Adrenal gland (tissue), 12 donors: ENCODE measurements around the gene SEMA4B. TPM values are rescaled to one million over a fixed set of nuclear protein-coding genes. Genes with fewer than 3 reads are reported as not detected.

Source experiments
- DNase-seq, 7 donors: peaks; one replicate each; pipeline ENCODE4 v3.0.0-alpha.2; 2019 to 2020
- H3K27ac ChIP-seq, 5 donors: fragments of 200-600 bp; sonication (generic) in 4 of 5; 1 replicate in 3 of 5; 2 replicates in 2 of 5; pipeline versions ENCODE4 v1.5.1 to v1.8.0; 2016 to 2020; ENCODE audit warnings: mild to moderate bottlenecking in 1 of 5
- H3K27me3 ChIP-seq: fragments of 200-600 bp; 2 replicates; pipeline ENCODE4 v1.8.0; 2021
- H3K36me3 ChIP-seq, 2 donors: fragments of 200-600 bp; replicated peaks in 1 of 2; 1 replicate in 1 of 2; 2 replicates in 1 of 2; pipeline versions ENCODE4 v1.5.1 to v1.8.0; 2018 to 2022
- H3K4me1 ChIP-seq, 2 donors: fragments of 200-600 bp; replicated peaks in 1 of 2; 1 replicate in 1 of 2; 2 replicates in 1 of 2; pipeline versions ENCODE4 v1.5.1 to v1.8.0; 2018 to 2021
- H3K4me3 ChIP-seq, 4 donors: fragments of 200-600 bp; sonication (generic) in 3 of 4; one replicate each; pipeline ENCODE4 v1.5.1; 2016 to 2018
- H3K9me3 ChIP-seq, 3 donors: fragments of 200-600 bp; sonication (generic) in 1 of 3; replicated peaks in 1 of 3; 1 replicate in 2 of 3; 2 replicates in 1 of 3; pipeline versions ENCODE4 v1.5.1 to v1.8.0; 2016 to 2021
- POLR2A ChIP-seq, 2 donors: fragments of 450-650 bp; IDR thresholded peaks; one replicate each; pipeline ENCODE4 v1.6.1; 2017; ENCODE audit warnings: antibody characterized with exemption in 2 of 2, mild to moderate bottlenecking in 2 of 2, moderate library complexity in 1 of 2
- WGBS, 4 donors: extraction: QIAGEN DNeasy Blood & Tissue Kit in 2 of 4; methylation state at CpG; one replicate each; pipeline versions ENCODE4 v1.1.5 to v1.1.7; 2013 to 2017; 5-methylcytosine and 5-hydroxymethylcytosine counted together
- intact Hi-C, 2 donors: fragments of 100-400 bp; cut with DNase I; formaldehyde crosslinking; loops; one replicate each; pipeline versions ENCODE4 v1.14.1 to v1.15.0; 2022 to 2023
- polyA plus RNA-seq, 3 donors: library from polyadenylated mRNA; stranded (reverse); fragments of 200-250 nt in 2 of 3; fragments of 350-450 nt in 1 of 3; fragmentation: Illumina TruSeq in 1 of 3; extraction: RNeasy Lipid Tissue Mini Kit (QIAGEN cat#74804) in 1 of 3; gene quantifications; one replicate each; pipeline ENCODE4 v1.2.3, GENCODE V29; 2013 to 2014
- total RNA-seq, 9 donors: library from RNA; depleted of rRNA in 4 of 9; stranded (reverse); fragments of >200 nt in 4 of 9; fragments of 120-200 nt in 1 of 9; fragmentation: NEBNext Ultra II Directional in 1 of 9; extraction: Animal tissue kit (Norgen Biotek cat#: 25700) in 1 of 9; gene quantifications; one replicate each; pipeline versions ENCODE4 v1.1.0 to v1.2.4, GENCODE V29; 2013 to 2023
- TF ChIP-seq, protein P1 (sequence below), 6 experiments: fragments of 450-650 bp in 4 of 6; fragments of 200-600 bp in 2 of 6; sonication (generic) in 1 of 6; IDR thresholded peaks; 1 replicate in 5 of 6; 2 replicates in 1 of 6; pipeline versions ENCODE4 v1.5.1 to v1.8.0; 2016 to 2021; ENCODE audit warnings: antibody characterized with exemption in 6 of 6, mild to moderate bottlenecking in 2 of 6, moderate library complexity in 1 of 6
- donor health status: healthy with polysubstance abuse.
- donor health status: Bipolar disorder and iron deficiency.
- donor health status: DM: yes; HTN: yes; CAD: no.
- donor health status: DM: no; HTN: no; CAD: no.
- donor health status: DM: no; HTN: no; CAD: no.
- donor health status: DM: yes; HTN: yes; CAD: no.

SEMA4B gene
- total and polyA plus RNA-seq, 12 donors = 10.6 to 155 (median 85.1) TPM

DNA sequence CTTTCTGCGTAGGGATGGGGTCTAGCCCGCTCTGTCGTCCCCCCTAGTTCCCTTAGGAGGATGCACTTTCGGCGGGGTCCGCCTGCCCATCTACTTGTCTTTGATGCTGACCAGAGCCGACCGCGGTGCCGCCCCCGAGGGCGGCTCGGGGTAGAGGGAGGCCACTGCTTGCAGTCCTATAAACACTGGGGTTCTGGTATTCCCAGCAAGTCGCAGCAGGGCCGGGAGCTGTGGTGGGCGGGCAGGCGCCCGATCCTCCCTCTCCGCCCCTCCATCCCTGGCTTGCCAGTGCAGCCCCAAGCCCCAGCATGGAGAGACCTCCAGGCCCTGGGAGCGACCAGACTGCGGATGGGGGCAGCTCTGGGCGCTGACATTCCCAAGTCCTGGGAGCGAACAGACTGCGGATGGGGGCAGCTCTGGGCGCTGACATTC lies 830 bp downstream of the SEMA4B start:
- Histone ChIP-seq H3K27ac (peak overlapping the region in 1 of 5 donors; percentile 77), H3K4me1 (peaks cover 26 to 67% of the 10 kb centered on the region in 2 donors)
- intact Hi-C loops = no loop called here

DNA sequence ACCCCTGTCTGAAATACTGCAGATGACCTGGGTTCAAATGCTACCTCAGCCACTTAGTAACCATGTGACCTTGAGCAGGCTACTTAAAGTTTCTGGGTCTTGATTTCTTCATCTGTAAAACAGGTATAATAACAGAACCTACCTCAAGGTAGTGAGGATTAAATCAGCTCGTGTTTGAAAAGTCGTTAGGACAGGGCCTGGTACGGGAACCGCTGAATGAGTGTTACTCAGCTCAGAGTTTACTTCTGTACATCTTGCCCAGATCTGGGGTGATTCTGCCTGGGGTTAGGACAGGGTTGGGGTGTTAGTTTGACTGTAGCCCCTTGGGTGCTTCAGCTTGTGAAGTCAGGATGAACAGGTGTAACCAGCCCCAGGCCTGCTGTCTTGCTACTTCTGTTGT lies 1.8 kb downstream of the SEMA4B start:
- H3K27me3 ChIP-seq = no peaks in the 10 kb centered on the region
- no peaks in the 10 kb centered on the region for H3K9me3 ChIP-seq
- H3K36me3 ChIP-seq = no peaks in the 10 kb centered on the region
- H3K4me3 ChIP-seq = no peak overlapping the region
- peaks cover 26 to 67% of the 10 kb centered on the region in 2 donors for H3K4me1 ChIP-seq
- WGBS, 4 donors = 87 to 95% (median 90%) methylated on average over 4 of the region's 4 CpGs
- H3K27ac ChIP-seq = peak overlapping the region in 1 of 5 donors; percentile 13
- DNase-seq = no peak
- TF ChIP-seq, protein P1, sequence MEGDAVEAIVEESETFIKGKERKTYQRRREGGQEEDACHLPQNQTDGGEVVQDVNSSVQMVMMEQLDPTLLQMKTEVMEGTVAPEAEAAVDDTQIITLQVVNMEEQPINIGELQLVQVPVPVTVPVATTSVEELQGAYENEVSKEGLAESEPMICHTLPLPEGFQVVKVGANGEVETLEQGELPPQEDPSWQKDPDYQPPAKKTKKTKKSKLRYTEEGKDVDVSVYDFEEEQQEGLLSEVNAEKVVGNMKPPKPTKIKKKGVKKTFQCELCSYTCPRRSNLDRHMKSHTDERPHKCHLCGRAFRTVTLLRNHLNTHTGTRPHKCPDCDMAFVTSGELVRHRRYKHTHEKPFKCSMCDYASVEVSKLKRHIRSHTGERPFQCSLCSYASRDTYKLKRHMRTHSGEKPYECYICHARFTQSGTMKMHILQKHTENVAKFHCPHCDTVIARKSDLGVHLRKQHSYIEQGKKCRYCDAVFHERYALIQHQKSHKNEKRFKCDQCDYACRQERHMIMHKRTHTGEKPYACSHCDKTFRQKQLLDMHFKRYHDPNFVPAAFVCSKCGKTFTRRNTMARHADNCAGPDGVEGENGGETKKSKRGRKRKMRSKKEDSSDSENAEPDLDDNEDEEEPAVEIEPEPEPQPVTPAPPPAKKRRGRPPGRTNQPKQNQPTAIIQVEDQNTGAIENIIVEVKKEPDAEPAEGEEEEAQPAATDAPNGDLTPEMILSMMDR (IDR thresholded peaks at IDR 0.05) = no peak
- no peak for TF ChIP-seq POLR2A (IDR thresholded peaks at IDR 0.05)
- intact Hi-C loops = no loop called here

More for the DNA sequence above, 830 bp downstream of the SEMA4B start:
- H3K27me3 ChIP-seq = no peaks in the 10 kb centered on the region
- peak overlapping the region in 3 of 4 donors; percentile 67 to 87 (median 69) for H3K4me3 ChIP-seq
- no peak for DNase-seq
- no peaks in the 10 kb centered on the region for H3K9me3 ChIP-seq
- H3K36me3 ChIP-seq = no peaks in the 10 kb centered on the region
- no peak for TF ChIP-seq POLR2A (IDR thresholded peaks at IDR 0.05)
- TF ChIP-seq, protein P1 (IDR thresholded peaks at IDR 0.05) = no peak
- WGBS, 4 donors = 0 to 19% (median 16%) methylated on average over 3 to 25 of the region's 25 CpGs

DNA sequence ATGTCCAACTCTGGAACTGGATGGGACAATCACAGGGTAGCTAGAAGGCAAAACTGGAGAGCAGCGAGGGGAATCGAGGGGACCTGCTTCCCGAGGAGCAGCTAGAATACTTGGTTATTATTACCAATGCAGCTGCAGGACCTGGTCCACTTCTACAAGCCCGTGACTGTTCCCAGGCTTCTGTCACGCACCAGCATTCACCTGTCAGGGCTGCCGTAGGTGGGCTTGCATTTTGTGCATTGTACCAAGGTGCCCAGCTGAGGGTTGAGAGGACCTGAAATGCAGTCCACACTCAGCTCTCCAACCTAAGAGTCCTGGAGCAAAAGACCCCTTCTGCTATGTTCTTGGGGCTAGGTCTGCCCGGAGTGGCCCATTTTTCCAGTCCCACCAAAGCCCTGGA lies 2.3 kb downstream of the SEMA4B start:
- no peaks in the 10 kb centered on the region for H3K36me3 ChIP-seq
- no peak for DNase-seq
- no peaks in the 10 kb centered on the region for H3K27me3 ChIP-seq
- no peak overlapping the region for H3K4me3 ChIP-seq
- intact Hi-C loops = no loop called here
- H3K27ac ChIP-seq = peak overlapping the region in 1 of 5 donors; percentile 23
- TF ChIP-seq POLR2A (IDR thresholded peaks at IDR 0.05) = no peak
- H3K4me1 ChIP-seq = peaks cover 26 to 61% of the 10 kb centered on the region in 2 donors
- H3K9me3 ChIP-seq = no peaks in the 10 kb centered on the region
- WGBS, 4 donors = 94 to 99% (median 96%) methylated on average over 3 to 7 of the region's 7 CpGs

DNA sequence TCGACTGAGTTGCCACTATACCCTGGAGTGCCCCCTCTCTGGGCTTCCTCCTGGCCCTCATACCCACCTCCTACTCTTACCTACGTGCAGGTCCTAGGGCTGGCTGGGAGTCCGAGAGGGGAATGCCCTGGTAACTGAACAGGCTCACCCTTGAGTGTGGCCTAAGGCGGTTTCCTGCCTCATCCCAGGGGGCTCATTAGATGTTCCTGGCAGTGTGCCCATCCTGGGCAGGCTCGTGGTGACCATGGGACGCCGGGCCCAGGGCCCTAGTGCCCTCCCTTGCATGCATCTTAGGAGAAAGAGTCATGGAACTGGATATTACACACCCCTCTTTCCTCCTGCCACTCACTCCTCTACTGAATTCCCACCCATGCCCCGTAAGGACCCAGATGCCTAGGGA lies 2.8 kb downstream of the SEMA4B start:
- peaks cover 26 to 59% of the 10 kb centered on the region in 2 donors for H3K4me1 ChIP-seq
- TF ChIP-seq POLR2A (IDR thresholded peaks at IDR 0.05) = no peak
- TF ChIP-seq, protein P1 (IDR thresholded peaks at IDR 0.05) = no peak
- H3K9me3 ChIP-seq = no peaks in the 10 kb centered on the region
- 54 to 74% (median 64%) methylated on average over 8 of the region's 8 CpGs for WGBS, 4 donors
- DNase-seq = peak in 1 of 7 donors; percentile 74
- peak overlapping the region in 1 of 5 donors; percentile 23 for H3K27ac ChIP-seq
- intact Hi-C loops = no loop called here
- no peaks in the 10 kb centered on the region for H3K27me3 ChIP-seq
- no peaks in the 10 kb centered on the region for H3K36me3 ChIP-seq
- H3K4me3 ChIP-seq = no peak overlapping the region
